AG09319 (cell line): Measurements from ENCODE around the gene RFX3.

Source experiments
- DNase-seq: peaks from one replicate; pipeline ENCODE4 v3.0.0-alpha.2; 2010; ENCODE audit warnings: low read depth; ENCODE audit errors: extremely low read depth
- CTCF ChIP-seq: IDR thresholded peaks from 2 replicates; pipeline ENCODE4 v1.5.1; 2011; ENCODE audit warnings: low read depth, mild to moderate bottlenecking, inconsistent platforms, low read length, moderate library complexity

The RFX3 gene

GRCh38 chr9:3200331-3200774, 325.4 kb downstream of the RFX3 start:
- TF ChIP-seq CTCF, result no peak
- DNase-seq, result no peak

- no peak for TF ChIP-seq CTCF
- no peak for DNase-seq
Measured at GRCh38 chr9:3193791-3194190, 332.0 kb downstream of the RFX3 start.

GRCh38 chr9:3191715-3192114, 334.1 kb downstream of the RFX3 start:
- DNase-seq, result no peak
- no peak for TF ChIP-seq CTCF

GRCh38 chr9:3189113-3189861, 336.5 kb downstream of the RFX3 start:
- no peak for TF ChIP-seq CTCF
- DNase-seq, result no peak

- no peak for TF ChIP-seq CTCF
- DNase-seq, result no peak
Measured at GRCh38 chr9:3186751-3187150, 339.1 kb downstream of the RFX3 start.

GRCh38 chr9:3181049-3181953, 344.5 kb downstream of the RFX3 start:
- TF ChIP-seq CTCF, result no peak; the same call in none of the 2 replicates
- DNase-seq, result no peak

GRCh38 chr9:3180696-3181048, 345.1 kb downstream of the RFX3 start:
- DNase-seq, result no peak
- TF ChIP-seq CTCF, result no peak
